ENCODE data around the gene DCBLD2. TPM values are rescaled to one million over a fixed set of nuclear protein-coding genes. Genes with fewer than 3 reads are reported as not detected.

Gene DCBLD2
- total RNA-seq, 1 experiment from 2014 or later = 112 TPM

GRCh38 chr3:98897701-98898100 is 3.8 kb downstream of the DCBLD2 start:
- Histone ChIP-seq H3K4me1 (replicated peaks; ENCODE audit: insufficient read depth) (peaks cover 52% of the 10 kb centered on the region), H3K36me3 (ENCODE audit: low read depth) (peaks cover 35% of the 10 kb centered on the region)

GRCh38 chr3:98894791-98895576 is 6.5 kb downstream of the DCBLD2 start:
- peaks cover 38% of the 10 kb centered on the region for H3K36me3 ChIP-seq (ENCODE audit: low read depth)
- ChIA-PET POLR2A (ENCODE audit: unreplicated experiment) (interaction anchor here (0.7 kb wide), 1 partner anchor 1012 kb away, joined by 8 read pairs; no protein-coding TSS in a partner anchor), CTCF (no interaction called here)
- intact Hi-C loops (cut with micrococcal nuclease; ENCODE audit: unreplicated experiment) = no loop called here
- H3F3A ChIP-seq (ENCODE audit: insufficient read depth, low read depth) = peaks cover 13% of the 10 kb centered on the region; the same call in 1 of the 2 replicates
- H3K79me2 ChIP-seq (ENCODE audit: low read depth) = peaks cover 99% of the 10 kb centered on the region
- no peak overlapping the region for H3K4me3 ChIP-seq
- H3K4me2 ChIP-seq = no peak overlapping the region
- H4K20me1 ChIP-seq (ENCODE audit: insufficient read depth) = 0 out of 2 replicates have a peak, but pooled peaks cover 5% of the 10 kb centered on the region
- BruUV-seq (replicated peaks) = no TSS peak
- TF ChIP-seq CTCF (conservative IDR thresholded peaks at IDR 0.05) (no peak), EZH2 (IDR thresholded peaks at IDR 0.05; ENCODE audit: low read depth) (no peak)
- H2AFZ ChIP-seq = no peak overlapping the region
- no peaks in the 10 kb centered on the region; the same call in 1 of the 2 replicates for H3K9me2 ChIP-seq (ENCODE audit: insufficient read depth)
- H3K27ac ChIP-seq = no peak overlapping the region
- peaks cover 4% of the 10 kb centered on the region; the same call in 1 of the 2 replicates for H3K9me3 ChIP-seq (ENCODE audit: insufficient read depth, low read depth)
- DNase-seq = no peak
- peaks cover 52% of the 10 kb centered on the region for H3K4me1 ChIP-seq (replicated peaks; ENCODE audit: insufficient read depth)
- no peaks in the 10 kb centered on the region for H3K27me3 ChIP-seq (ENCODE audit: insufficient read depth, low read depth)

More at GRCh38 chr3:98897701-98898100, 3.8 kb downstream of the DCBLD2 start:
- peaks cover 14% of the 10 kb centered on the region for H3F3A ChIP-seq (ENCODE audit: insufficient read depth, low read depth)
- POLR2A ChIA-PET (ENCODE audit: unreplicated experiment) = interaction anchor here (0.7 kb wide), 1 partner anchor 65 kb away, joined by 4 read pairs; no protein-coding TSS in a partner anchor
- intact Hi-C loops (cut with micrococcal nuclease; ENCODE audit: unreplicated experiment) = no loop called here
- H3K27me3 ChIP-seq (ENCODE audit: insufficient read depth, low read depth) = no peaks in the 10 kb centered on the region
- 0 out of 2 replicates have a peak, but pooled peaks cover 5% of the 10 kb centered on the region for H4K20me1 ChIP-seq (ENCODE audit: insufficient read depth)
- H3K4me3 ChIP-seq = peak overlapping the region; percentile 89; the same call in 1 of the 2 replicates
- CTCF ChIA-PET = no interaction called here
- H3K79me2 ChIP-seq (ENCODE audit: low read depth) = peaks cover 87% of the 10 kb centered on the region
- no peak overlapping the region for H2AFZ ChIP-seq
- no peak for TF ChIP-seq CTCF (conservative IDR thresholded peaks at IDR 0.05)
- TF ChIP-seq EZH2 (IDR thresholded peaks at IDR 0.05; ENCODE audit: low read depth) = no peak
- peak overlapping the region; percentile 80 for H3K4me2 ChIP-seq
- no peaks in the 10 kb centered on the region for H3K9me3 ChIP-seq (ENCODE audit: insufficient read depth, low read depth)
- no peak overlapping the region for H3K27ac ChIP-seq
- no TSS peak for BruUV-seq (replicated peaks)
- no peaks in the 10 kb centered on the region; the same call in 1 of the 2 replicates for H3K9me2 ChIP-seq (ENCODE audit: insufficient read depth)
- DNase-seq = no peak

GRCh38 chr3:98893740-98894139 is 7.8 kb downstream of the DCBLD2 start:
- peaks cover 99% of the 10 kb centered on the region for H3K79me2 ChIP-seq (ENCODE audit: low read depth)
- TF ChIP-seq CTCF (conservative IDR thresholded peaks at IDR 0.05) (no peak), EZH2 (IDR thresholded peaks at IDR 0.05; ENCODE audit: low read depth) (no peak)
- no peaks in the 10 kb centered on the region for H3K27me3 ChIP-seq (ENCODE audit: insufficient read depth, low read depth)
- H3F3A ChIP-seq (ENCODE audit: insufficient read depth, low read depth) = peaks cover 13% of the 10 kb centered on the region; the same call in 1 of the 2 replicates
- no peak overlapping the region for H3K4me3 ChIP-seq
- intact Hi-C loops (cut with micrococcal nuclease; ENCODE audit: unreplicated experiment) = no loop called here
- no peak for DNase-seq
- CTCF ChIA-PET = no interaction called here
- H4K20me1 ChIP-seq (ENCODE audit: insufficient read depth) = 0 out of 2 replicates have a peak, but pooled peaks cover 5% of the 10 kb centered on the region
- BruUV-seq (replicated peaks) = no TSS peak
- peaks cover 40% of the 10 kb centered on the region for H3K4me1 ChIP-seq (replicated peaks; ENCODE audit: insufficient read depth)
- H2AFZ ChIP-seq = no peak overlapping the region
- H3K27ac ChIP-seq = 0 out of 2 replicates have a peak overlapping the region, but pooled peaks have one; percentile 1
- H3K9me2 ChIP-seq (ENCODE audit: insufficient read depth) = no peaks in the 10 kb centered on the region; the same call in 1 of the 2 replicates
- H3K4me2 ChIP-seq = no peak overlapping the region
- H3K9me3 ChIP-seq (ENCODE audit: insufficient read depth, low read depth) = peaks cover 4% of the 10 kb centered on the region; the same call in 1 of the 2 replicates
- POLR2A ChIA-PET (ENCODE audit: unreplicated experiment) = interaction anchor here (0.6 to 0.7 kb wide), 3 partner anchors 10 to 1517 kb away, joined by 3 to 12 read pairs (median 5); no protein-coding TSS in a partner anchor
- H3K36me3 ChIP-seq (ENCODE audit: low read depth) = peaks cover 49% of the 10 kb centered on the region
